ENCODE data around the gene LYPD8.

Gene LYPD8

GRCh38 chr1:248733566-248733965, 22.0 kb downstream of the LYPD8 start:
- no peak overlapping the region for H3K27ac ChIP-seq (ENCODE audit: low read depth, low read length)
- H3K27me3 ChIP-seq (ENCODE audit: control insufficient read depth, low read length), result no peaks in the 10 kb centered on the region
- no peaks in the 10 kb centered on the region for H3K9me3 ChIP-seq (ENCODE audit: control insufficient read depth, insufficient read depth, low read length)
- H3K4me3 ChIP-seq (ENCODE audit: low read length), result no peak overlapping the region
- TF ChIP-seq EZH2phosphoT487 (IDR thresholded peaks at IDR 0.05; ENCODE audit: borderline replicate concordance, low read length), result no peak
- TF ChIP-seq, protein P1, sequence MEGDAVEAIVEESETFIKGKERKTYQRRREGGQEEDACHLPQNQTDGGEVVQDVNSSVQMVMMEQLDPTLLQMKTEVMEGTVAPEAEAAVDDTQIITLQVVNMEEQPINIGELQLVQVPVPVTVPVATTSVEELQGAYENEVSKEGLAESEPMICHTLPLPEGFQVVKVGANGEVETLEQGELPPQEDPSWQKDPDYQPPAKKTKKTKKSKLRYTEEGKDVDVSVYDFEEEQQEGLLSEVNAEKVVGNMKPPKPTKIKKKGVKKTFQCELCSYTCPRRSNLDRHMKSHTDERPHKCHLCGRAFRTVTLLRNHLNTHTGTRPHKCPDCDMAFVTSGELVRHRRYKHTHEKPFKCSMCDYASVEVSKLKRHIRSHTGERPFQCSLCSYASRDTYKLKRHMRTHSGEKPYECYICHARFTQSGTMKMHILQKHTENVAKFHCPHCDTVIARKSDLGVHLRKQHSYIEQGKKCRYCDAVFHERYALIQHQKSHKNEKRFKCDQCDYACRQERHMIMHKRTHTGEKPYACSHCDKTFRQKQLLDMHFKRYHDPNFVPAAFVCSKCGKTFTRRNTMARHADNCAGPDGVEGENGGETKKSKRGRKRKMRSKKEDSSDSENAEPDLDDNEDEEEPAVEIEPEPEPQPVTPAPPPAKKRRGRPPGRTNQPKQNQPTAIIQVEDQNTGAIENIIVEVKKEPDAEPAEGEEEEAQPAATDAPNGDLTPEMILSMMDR (IDR thresholded peaks at IDR 0.05; ENCODE audit: low read depth, low read length, poor library complexity, severe bottlenecking), result no peak
- no peaks in the 10 kb centered on the region for H4K20me1 ChIP-seq (ENCODE audit: control insufficient read depth, insufficient read depth, low read depth, low read length)
- no peaks in the 10 kb centered on the region for H3K9me2 ChIP-seq (replicated peaks; ENCODE audit: control insufficient read depth, low read length)
- H3K4me1 ChIP-seq (ENCODE audit: control insufficient read depth, low read length), result no peaks in the 10 kb centered on the region
- H3K36me3 ChIP-seq (ENCODE audit: control insufficient read depth, low read length), result no peaks in the 10 kb centered on the region
- H3K79me2 ChIP-seq (ENCODE audit: control insufficient read depth, low read length), result no peaks in the 10 kb centered on the region
- H3K4me2 ChIP-seq (ENCODE audit: low read length), result no peak overlapping the region
- H3F3A ChIP-seq (ENCODE audit: control insufficient read depth, insufficient read depth), result no peaks in the 10 kb centered on the region

- Histone ChIP-seq H3K27ac (ENCODE audit: low read depth, low read length) (no peak overlapping the region), H3K4me3 (ENCODE audit: low read length) (no peak overlapping the region), H3K4me2 (ENCODE audit: low read length) (no peak overlapping the region), H3K36me3 (ENCODE audit: control insufficient read depth, low read length) (no peaks in the 10 kb centered on the region), H3K27me3 (ENCODE audit: control insufficient read depth, low read length) (no peaks in the 10 kb centered on the region), H4K20me1 (ENCODE audit: control insufficient read depth, insufficient read depth, low read depth, low read length) (no peaks in the 10 kb centered on the region), H3F3A (ENCODE audit: control insufficient read depth, insufficient read depth) (no peaks in the 10 kb centered on the region), H3K79me2 (ENCODE audit: control insufficient read depth, low read length) (no peaks in the 10 kb centered on the region), H3K9me3 (ENCODE audit: control insufficient read depth, insufficient read depth, low read length) (no peaks in the 10 kb centered on the region), H3K4me1 (ENCODE audit: control insufficient read depth, low read length) (no peaks in the 10 kb centered on the region), H3K9me2 (replicated peaks; ENCODE audit: control insufficient read depth, low read length) (no peaks in the 10 kb centered on the region)
- TF ChIP-seq EZH2phosphoT487 (IDR thresholded peaks at IDR 0.05; ENCODE audit: borderline replicate concordance, low read length), result no peak
- TF ChIP-seq, protein P1 (IDR thresholded peaks at IDR 0.05; ENCODE audit: low read depth, low read length, poor library complexity, severe bottlenecking), result no peak
These were observed 24.8 kb downstream of the LYPD8 start for GRCh38 chr1:248730507-248731335.

GRCh38 chr1:248714248-248714647, 41.3 kb downstream of the LYPD8 start:
- Histone ChIP-seq H3K9me2 (replicated peaks; ENCODE audit: control insufficient read depth, low read length) (no peaks in the 10 kb centered on the region), H3K4me1 (ENCODE audit: control insufficient read depth, low read length) (no peaks in the 10 kb centered on the region), H3K27me3 (ENCODE audit: control insufficient read depth, low read length) (no peaks in the 10 kb centered on the region), H3K27ac (ENCODE audit: low read depth, low read length) (no peak overlapping the region), H3K9me3 (ENCODE audit: control insufficient read depth, insufficient read depth, low read length) (peaks cover 7% of the 10 kb centered on the region; the same call in 1 of the 2 replicates), H3K79me2 (ENCODE audit: control insufficient read depth, low read length) (no peaks in the 10 kb centered on the region), H3K4me2 (ENCODE audit: low read length) (no peak overlapping the region), H3K36me3 (ENCODE audit: control insufficient read depth, low read length) (no peaks in the 10 kb centered on the region), H3K4me3 (ENCODE audit: low read length) (no peak overlapping the region), H3F3A (ENCODE audit: control insufficient read depth, insufficient read depth) (no peaks in the 10 kb centered on the region), H4K20me1 (ENCODE audit: control insufficient read depth, insufficient read depth, low read depth, low read length) (no peaks in the 10 kb centered on the region)
- TF ChIP-seq EZH2phosphoT487 (IDR thresholded peaks at IDR 0.05; ENCODE audit: borderline replicate concordance, low read length), result no peak
- TF ChIP-seq, protein P1 (IDR thresholded peaks at IDR 0.05; ENCODE audit: low read depth, low read length, poor library complexity, severe bottlenecking), result no peak

Measured in DOHH2 (cell line).